ENCODE results near the gene FSTL5. TPM values are rescaled to one million over a fixed set of nuclear protein-coding genes. Genes with fewer than 3 reads are reported as not detected.

Gene FSTL5
- total and polyA plus RNA-seq, 5 experiments from 2014 or later: not detected

DNA sequence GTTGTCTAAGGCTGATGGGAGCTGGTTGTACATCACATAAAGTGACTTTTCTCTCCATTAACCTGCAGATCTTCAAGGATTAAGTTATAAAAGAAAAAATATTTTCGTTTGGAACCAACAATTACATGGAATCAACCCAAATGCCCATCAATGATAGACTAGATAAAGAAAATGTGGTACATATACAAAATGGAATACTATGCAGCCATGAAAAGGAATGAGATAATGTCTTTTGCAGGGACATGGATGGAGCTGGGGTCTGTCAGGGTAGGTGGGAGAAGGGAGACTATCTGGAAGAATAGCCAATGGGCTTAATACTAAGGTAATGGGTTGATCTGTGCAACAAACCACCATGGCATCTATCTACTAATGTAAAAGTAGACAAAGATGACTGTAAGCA lies 313.2 kb downstream of the FSTL5 start:
- Mint-ChIP-seq H3K27ac (no peak overlapping the region), H3K4me1 (no peaks in the 10 kb centered on the region), H3K36me3 (peaks cover 0 to 12% (median 0%) of the 10 kb centered on the region in 3 donors), H3K4me3 (no peak overlapping the region), H3K9me3 (peaks cover 0 to 21% (median 13%) of the 10 kb centered on the region in 9 donors), H3K27me3 (no peaks in the 10 kb centered on the region)
- POLR2A ChIA-PET: no interaction called here
- no peak for ATAC-seq
- no peak for DNase-seq

DNA sequence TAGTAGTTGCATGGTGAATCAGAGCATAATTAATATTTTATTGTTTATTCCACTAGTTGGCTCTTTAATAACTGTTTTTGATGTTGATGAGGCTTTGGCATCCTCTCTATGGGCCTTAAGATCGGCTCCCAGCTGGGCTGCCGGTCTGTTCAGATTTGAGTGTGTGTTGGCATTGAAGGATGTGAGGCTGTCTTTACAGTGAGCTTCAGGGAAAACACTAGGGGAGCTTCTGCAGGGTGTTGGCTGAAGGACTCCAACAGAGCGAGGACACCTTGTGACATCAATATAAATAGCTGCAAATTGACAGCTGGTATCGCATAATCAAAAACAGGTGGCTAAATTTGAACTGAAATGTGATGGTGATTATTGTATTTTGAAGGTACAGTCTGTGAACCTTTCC lies 322.0 kb downstream of the FSTL5 start:
- Mint-ChIP-seq H3K4me3 (no peak overlapping the region), H3K9me3 (peaks cover 0 to 16% (median 3%) of the 10 kb centered on the region in 9 donors)

DNA sequence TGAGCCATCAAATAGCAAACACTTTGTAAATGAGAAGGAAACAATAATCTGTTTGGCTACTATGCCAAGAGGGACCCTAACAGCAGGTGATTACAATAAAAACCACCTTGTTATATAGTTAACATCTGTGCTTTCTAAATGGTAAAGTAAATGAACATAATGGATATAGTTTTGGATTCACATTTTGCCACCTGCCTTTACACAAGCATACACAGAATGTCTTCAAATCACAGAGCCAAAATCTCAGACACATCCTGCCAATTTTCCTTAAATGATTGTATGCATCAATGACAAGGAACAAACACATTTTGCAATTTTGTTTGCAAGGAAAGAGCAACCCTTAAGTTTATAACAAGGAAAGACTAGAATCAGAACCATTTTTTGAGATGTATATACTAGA lies 334.2 kb downstream of the FSTL5 start:
- H3K27me3 Mint-ChIP-seq: no peaks in the 10 kb centered on the region

More for the DNA sequence above, 322.0 kb downstream of the FSTL5 start:
- Mint-ChIP-seq H3K27ac (no peak overlapping the region), H3K4me1 (no peaks in the 10 kb centered on the region), H3K27me3 (no peaks in the 10 kb centered on the region), H3K36me3 (no peaks in the 10 kb centered on the region)
- POLR2A ChIA-PET: no interaction called here
- no peak for ATAC-seq
- DNase-seq: no peak

DNA sequence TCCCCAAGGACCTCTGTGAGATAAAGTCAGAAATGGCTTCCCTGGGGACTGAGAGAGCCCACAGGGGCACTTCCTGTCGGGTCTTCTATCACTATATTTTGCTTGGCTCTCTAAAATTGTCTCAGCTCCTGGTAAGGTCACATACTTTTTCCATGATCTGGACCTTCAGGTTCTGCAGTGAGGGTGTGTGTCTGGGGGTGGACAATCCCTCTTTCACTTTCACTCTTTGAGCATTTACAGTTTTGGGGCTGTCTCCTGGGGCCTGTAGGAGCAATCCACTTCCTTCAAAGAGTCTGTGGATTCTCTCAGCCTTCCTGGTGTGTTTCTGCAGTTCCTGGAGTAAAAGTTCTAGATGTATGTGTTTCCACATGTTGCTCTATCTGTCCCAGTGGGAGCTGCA lies 335.7 kb downstream of the FSTL5 start:
- POLR2A ChIA-PET: no interaction called here
- H3K27ac Mint-ChIP-seq: no peak overlapping the region
- no peak overlapping the region for H3K4me3 Mint-ChIP-seq
- no peaks in the 10 kb centered on the region for H3K4me1 Mint-ChIP-seq
- H3K27me3 Mint-ChIP-seq: no peaks in the 10 kb centered on the region
- ATAC-seq (no peak), DNase-seq (no peak)
- peaks cover 0 to 20% (median 3%) of the 10 kb centered on the region in 9 donors for H3K9me3 Mint-ChIP-seq
- peaks cover 0 to 4% (median 0%) of the 10 kb centered on the region in 3 donors for H3K36me3 Mint-ChIP-seq

More for the DNA sequence above, 334.2 kb downstream of the FSTL5 start:
- H3K4me1 Mint-ChIP-seq: no peaks in the 10 kb centered on the region
- peaks cover 0 to 20% (median 3%) of the 10 kb centered on the region in 9 donors for H3K9me3 Mint-ChIP-seq
- peaks cover 0 to 4% (median 0%) of the 10 kb centered on the region in 3 donors for H3K36me3 Mint-ChIP-seq
- H3K4me3 Mint-ChIP-seq: no peak overlapping the region
- H3K27ac Mint-ChIP-seq: no peak overlapping the region
- ATAC-seq (no peak), DNase-seq (no peak)
- POLR2A ChIA-PET: no interaction called here

DNA sequence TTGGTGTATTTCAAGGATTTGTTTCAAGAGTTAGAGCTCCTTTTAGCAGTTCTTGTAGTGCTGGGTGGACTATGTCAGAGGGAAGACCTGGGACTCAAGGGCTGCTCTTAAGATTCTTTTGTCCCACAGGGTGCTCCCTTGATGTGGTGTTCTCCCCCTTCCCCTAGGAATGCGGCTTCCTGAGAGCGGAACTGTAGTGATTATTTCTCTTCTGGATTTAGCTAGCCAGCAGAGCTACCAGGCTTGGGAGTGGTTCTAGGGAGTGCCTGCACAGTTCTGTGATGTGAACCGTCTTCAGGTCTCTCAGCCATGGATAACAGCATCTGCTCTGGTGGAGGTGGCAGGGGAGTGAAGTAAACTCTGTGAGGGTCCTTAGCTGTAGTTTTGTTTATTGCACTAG lies 336.8 kb downstream of the FSTL5 start:
- H3K4me3 Mint-ChIP-seq: no peak overlapping the region
- H3K36me3 Mint-ChIP-seq: peaks cover 0 to 4% (median 0%) of the 10 kb centered on the region in 3 donors
- H3K4me1 Mint-ChIP-seq: no peaks in the 10 kb centered on the region
- no peak overlapping the region for H3K27ac Mint-ChIP-seq
- peaks cover 0 to 20% (median 3%) of the 10 kb centered on the region in 9 donors for H3K9me3 Mint-ChIP-seq
- H3K27me3 Mint-ChIP-seq: no peaks in the 10 kb centered on the region
- ATAC-seq: no peak
- DNase-seq: no peak
- POLR2A ChIA-PET: no interaction called here

DNA sequence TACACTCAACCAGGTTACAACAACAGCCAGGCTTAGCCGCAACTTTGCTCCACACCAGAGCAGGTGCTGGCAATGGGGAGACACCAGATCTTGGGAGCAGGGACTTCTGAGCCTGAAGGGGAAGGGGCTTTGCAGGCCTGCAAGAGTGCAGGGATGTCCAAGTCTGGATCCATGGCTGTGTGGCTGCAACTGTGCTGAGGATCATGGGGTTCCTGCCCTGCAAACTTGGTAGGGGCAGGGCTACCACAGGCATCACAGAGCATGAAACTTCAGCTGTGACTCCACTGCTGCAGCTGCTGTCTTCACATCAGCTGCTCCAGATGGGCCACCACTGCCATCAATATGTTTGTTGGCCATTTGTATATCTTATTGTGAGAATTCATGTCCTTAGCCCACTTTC lies 340.4 kb downstream of the FSTL5 start:
- DNase-seq: no peak
- H3K4me1 Mint-ChIP-seq: no peaks in the 10 kb centered on the region
- POLR2A ChIA-PET: no interaction called here
- peaks cover 0 to 17% (median 6%) of the 10 kb centered on the region in 9 donors for H3K9me3 Mint-ChIP-seq
- H3K27ac Mint-ChIP-seq: no peak overlapping the region
- H3K27me3 Mint-ChIP-seq: no peaks in the 10 kb centered on the region
- peaks cover 0 to 4% (median 0%) of the 10 kb centered on the region in 3 donors for H3K36me3 Mint-ChIP-seq
- no peak overlapping the region for H3K4me3 Mint-ChIP-seq
- ATAC-seq: no peak

DNA sequence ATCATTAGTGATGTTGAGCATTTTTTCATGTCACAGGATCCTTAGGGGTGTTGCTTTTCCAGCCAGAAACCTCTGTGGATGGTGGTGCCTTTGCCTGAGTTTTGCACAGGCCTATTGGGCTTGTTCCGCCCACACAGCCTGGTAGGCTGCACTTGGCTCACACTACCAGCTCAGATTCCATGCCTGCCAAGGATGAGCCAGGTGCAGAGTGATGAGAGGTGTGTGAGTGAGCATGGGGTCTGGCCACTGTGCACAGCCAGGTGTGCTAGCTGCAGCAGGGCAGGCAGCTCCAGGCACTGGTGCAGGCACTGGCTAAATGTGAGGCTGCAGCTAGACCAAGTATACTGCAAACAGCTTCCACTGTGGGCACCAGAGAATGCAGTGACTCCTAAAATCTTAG lies 341.6 kb downstream of the FSTL5 start:
- Mint-ChIP-seq H3K27me3 (no peaks in the 10 kb centered on the region), H3K36me3 (peaks cover 0 to 4% (median 0%) of the 10 kb centered on the region in 3 donors), H3K4me3 (no peak overlapping the region), H3K9me3 (peaks cover 0 to 13% (median 3%) of the 10 kb centered on the region in 9 donors), H3K27ac (no peak overlapping the region), H3K4me1 (no peaks in the 10 kb centered on the region)
- POLR2A ChIA-PET: no interaction called here
- no peak for ATAC-seq
- no peak for DNase-seq

DNA sequence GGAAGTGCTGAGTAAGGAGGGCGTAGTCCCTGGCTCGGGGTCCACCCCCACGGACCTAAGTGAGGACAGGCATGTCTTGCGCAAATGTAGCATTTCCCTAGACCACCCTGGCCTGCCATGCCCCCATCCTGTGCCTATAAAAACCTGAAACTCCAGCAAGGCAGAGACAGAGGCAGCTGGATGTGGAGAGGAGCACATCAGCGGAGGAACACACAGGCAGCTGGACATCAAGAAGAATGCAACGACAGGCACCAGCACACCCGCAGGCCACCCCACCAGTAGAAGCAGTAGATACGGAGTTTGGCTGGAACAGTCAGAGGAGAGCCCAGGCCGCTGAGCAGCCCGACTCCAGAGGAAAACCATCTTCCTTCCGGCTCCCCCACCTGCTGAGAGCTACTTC lies 345.9 kb downstream of the FSTL5 start:
- H3K27me3 Mint-ChIP-seq: no peaks in the 10 kb centered on the region
- no peak for DNase-seq

DNA sequence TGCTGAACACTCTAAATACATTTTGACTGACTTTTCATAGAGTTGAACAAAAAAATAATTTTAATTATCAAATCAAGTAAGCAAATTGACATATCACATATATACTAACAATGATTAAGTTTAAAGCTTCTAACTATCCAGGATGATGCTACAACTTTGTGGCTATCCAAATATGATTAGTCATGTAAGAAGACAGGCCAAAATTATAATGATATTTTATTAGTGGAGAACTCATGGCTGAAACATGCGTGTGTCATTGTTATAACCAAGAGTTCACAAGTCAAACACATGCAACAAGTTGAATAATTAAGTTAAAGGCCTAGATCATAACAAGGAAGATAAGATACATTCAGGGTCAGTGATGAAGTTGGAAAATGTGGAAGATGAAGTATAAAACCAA lies 346.8 kb downstream of the FSTL5 start:
- no peak for ATAC-seq
- Mint-ChIP-seq H3K9me3 (peaks cover 0 to 8% (median 2%) of the 10 kb centered on the region in 9 donors), H3K27me3 (no peaks in the 10 kb centered on the region)

More for the DNA sequence above, 345.9 kb downstream of the FSTL5 start:
- Mint-ChIP-seq H3K27ac (no peak overlapping the region), H3K4me3 (no peak overlapping the region), H3K36me3 (no peaks in the 10 kb centered on the region), H3K9me3 (peaks cover 0 to 8% (median 2%) of the 10 kb centered on the region in 9 donors), H3K4me1 (no peaks in the 10 kb centered on the region)
- ATAC-seq: no peak
- POLR2A ChIA-PET: no interaction called here

DNA sequence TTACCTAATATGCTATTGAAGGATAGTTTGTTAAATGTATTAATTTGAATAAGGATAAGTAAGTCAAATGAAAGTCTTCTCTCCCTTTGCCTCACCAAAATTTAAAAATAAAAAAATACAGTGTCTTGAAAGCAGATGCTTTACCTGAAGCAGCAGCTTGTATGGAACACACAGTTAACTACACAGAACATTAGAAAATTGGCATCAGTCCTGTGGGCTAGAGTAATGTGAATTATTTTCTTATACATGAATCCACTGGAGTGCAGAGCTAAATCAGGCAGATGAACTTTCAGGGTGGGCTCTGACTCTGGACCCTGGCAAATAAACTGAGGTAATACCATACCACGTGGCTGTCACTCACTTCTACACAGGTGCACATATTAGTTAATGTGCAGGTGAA lies 348.0 kb downstream of the FSTL5 start:
- Mint-ChIP-seq H3K36me3 (no peaks in the 10 kb centered on the region), H3K27me3 (no peaks in the 10 kb centered on the region), H3K9me3 (peaks cover 0 to 8% (median 3%) of the 10 kb centered on the region in 9 donors), H3K4me1 (no peaks in the 10 kb centered on the region), H3K27ac (no peak overlapping the region), H3K4me3 (no peak overlapping the region)
- ATAC-seq (no peak), DNase-seq (no peak)
- POLR2A ChIA-PET: no interaction called here

More for the DNA sequence above, 346.8 kb downstream of the FSTL5 start:
- no peaks in the 10 kb centered on the region for H3K4me1 Mint-ChIP-seq
- POLR2A ChIA-PET: no interaction called here
- H3K4me3 Mint-ChIP-seq: no peak overlapping the region
- H3K27ac Mint-ChIP-seq: no peak overlapping the region
- DNase-seq: no peak
- H3K36me3 Mint-ChIP-seq: no peaks in the 10 kb centered on the region

DNA sequence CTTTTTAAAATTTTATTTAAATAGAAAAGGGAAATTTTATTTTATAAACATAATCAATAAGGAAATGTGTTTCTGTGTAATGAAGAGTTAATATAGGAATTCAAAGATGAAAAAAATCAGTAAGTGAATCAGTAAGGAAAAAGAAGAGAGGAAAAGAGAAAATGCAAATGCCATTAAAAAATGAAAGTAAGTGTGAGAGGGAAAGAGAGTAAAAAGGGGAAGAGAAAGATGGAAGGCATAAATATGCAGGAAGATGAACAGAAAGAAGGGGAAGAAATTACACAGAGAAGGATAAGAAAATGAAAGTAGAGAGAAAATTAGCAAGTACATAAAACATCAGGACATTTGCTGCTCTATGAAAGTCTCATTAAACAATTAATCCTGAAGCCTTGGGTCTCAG lies 349.9 kb downstream of the FSTL5 start:
- H3K36me3 Mint-ChIP-seq: no peaks in the 10 kb centered on the region
- no peak overlapping the region for H3K27ac Mint-ChIP-seq
- H3K9me3 Mint-ChIP-seq: peaks cover 0 to 7% (median 0%) of the 10 kb centered on the region in 9 donors
- ATAC-seq (no peak), DNase-seq (no peak)
- no peaks in the 10 kb centered on the region for H3K4me1 Mint-ChIP-seq
- no peak overlapping the region for H3K4me3 Mint-ChIP-seq
- no peaks in the 10 kb centered on the region for H3K27me3 Mint-ChIP-seq
- POLR2A ChIA-PET: no interaction called here

DNA sequence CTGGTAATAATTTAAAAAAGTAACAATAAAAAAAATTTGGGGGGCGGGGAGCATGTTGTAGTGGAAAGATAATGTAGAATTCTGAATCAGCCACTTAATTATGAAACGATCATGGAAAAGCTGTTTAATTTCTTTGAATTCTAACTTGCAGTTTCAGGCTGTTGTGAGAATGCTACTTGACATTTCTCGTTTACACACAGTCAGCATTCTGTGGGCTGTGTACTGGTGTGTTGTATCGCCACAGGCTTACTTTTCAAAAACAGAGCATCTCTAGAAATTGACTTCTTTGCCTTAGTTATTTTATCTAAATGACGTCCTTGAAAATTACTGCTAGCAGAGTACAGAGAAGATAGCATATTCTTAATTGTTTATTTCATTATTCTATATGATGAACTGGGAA lies 350.4 kb downstream of the FSTL5 start:
- Mint-ChIP-seq H3K9me3 (peaks cover 0 to 7% (median 0%) of the 10 kb centered on the region in 9 donors), H3K36me3 (no peaks in the 10 kb centered on the region), H3K27ac (no peak overlapping the region), H3K4me3 (no peak overlapping the region), H3K27me3 (no peaks in the 10 kb centered on the region), H3K4me1 (no peaks in the 10 kb centered on the region)
- DNase-seq (no peak), ATAC-seq (no peak)
- POLR2A ChIA-PET: no interaction called here

DNA sequence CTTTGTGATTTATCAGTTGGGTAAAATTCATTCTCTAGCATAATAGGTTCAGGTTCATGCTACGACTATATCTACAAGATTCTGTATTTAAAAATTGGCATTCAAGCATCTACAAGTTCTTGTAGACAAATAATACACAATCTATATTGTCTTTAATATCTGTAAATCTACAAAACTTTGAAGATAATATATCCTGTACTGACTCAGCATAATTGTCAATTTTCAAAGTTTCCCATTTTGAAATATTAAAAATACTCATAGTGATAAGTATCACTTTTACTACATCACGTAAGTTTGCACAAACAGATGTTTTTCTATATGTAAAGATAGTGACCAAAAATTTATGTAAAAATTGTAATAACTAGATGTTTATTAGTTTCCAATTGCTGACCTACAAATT lies 360.6 kb downstream of the FSTL5 start:
- POLR2A ChIA-PET: no interaction called here
- H3K36me3 Mint-ChIP-seq: no peaks in the 10 kb centered on the region
- no peak for ATAC-seq

DNA sequence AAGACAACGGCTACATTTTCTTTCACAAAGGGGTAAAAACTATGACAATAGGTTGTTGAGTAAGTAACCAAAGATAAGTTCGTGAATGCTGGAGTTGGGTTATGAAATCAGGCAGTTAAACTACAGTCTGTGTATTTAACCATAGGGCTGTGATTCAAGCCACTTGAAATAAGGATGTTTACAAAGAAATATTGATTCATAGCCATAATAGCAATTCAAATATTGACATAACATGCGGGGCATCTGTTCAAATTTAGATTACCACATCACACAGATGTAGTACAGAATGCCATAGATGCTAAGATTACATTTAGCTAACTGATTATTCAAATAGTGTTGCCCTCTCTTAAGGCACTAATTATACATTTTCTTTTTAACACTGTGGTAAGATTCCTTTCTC lies 364.1 kb downstream of the FSTL5 start:
- DNase-seq: no peak
- POLR2A ChIA-PET: no interaction called here
- H3K27ac Mint-ChIP-seq: no peak overlapping the region
- no peak for ATAC-seq
- H3K4me3 Mint-ChIP-seq: no peak overlapping the region
- no peaks in the 10 kb centered on the region for H3K27me3 Mint-ChIP-seq
- H3K4me1 Mint-ChIP-seq: no peaks in the 10 kb centered on the region
- peaks cover 0 to 6% (median 0%) of the 10 kb centered on the region in 9 donors for H3K9me3 Mint-ChIP-seq
- H3K36me3 Mint-ChIP-seq: no peaks in the 10 kb centered on the region

More for the DNA sequence above, 360.6 kb downstream of the FSTL5 start:
- Mint-ChIP-seq H3K4me1 (no peaks in the 10 kb centered on the region), H3K9me3 (peaks cover 0 to 21% (median 9%) of the 10 kb centered on the region in 9 donors), H3K27me3 (no peaks in the 10 kb centered on the region), H3K4me3 (no peak overlapping the region), H3K27ac (no peak overlapping the region)
- DNase-seq: no peak
